Measurements from ENCODE around the gene RABGAP1L. TPM values are rescaled to one million over a fixed set of nuclear protein-coding genes. Genes with fewer than 3 reads are reported as not detected.

Gene RABGAP1L
- total and polyA plus RNA-seq, 2 of the 4 experiments (the other 2 are of a cell fraction): 7.9 to 26.7 TPM

DNA sequence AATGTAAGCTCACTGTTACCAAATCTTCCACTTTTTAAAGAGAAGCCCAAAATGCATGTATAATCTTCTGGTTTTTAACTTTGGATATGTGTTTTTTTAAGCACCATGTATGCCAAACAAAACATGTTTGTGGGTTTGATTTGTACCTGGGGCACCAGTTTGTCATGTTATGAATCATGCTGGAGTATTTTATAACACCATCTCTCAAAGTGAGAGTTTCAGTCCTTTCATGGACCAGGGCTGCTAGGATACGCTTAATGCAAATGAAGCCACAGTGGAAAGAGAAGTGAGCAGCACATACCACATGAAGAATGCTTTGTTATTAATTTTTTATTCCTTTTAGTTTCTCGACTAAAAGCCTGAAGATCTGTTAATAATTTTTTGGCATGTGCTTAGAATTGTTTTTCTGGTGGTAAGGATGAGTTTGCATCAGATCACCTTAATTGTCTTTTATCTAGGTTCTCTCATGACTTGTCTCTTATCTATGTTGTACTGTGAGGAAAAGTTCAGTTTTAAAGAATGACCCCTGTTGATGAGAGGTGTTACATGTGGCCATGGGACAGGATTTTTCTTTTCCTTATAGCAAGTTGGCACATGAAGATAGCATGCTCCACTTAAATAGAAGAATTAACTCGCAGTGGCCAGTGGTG, 2.0 kb upstream of the RABGAP1L start:
- CTCF ChIA-PET: no interaction called here
- Histone ChIP-seq H3K36me3 (ENCODE audit: control insufficient read depth, insufficient read depth, low read length) (no peaks in the 10 kb centered on the region), H4K20me1 (ENCODE audit: insufficient read depth, low read length) (no peaks in the 10 kb centered on the region), H2BK15ac (ENCODE audit: low read depth, low read length) (no peak overlapping the region), H3K9me3 (ENCODE audit: control insufficient read depth, insufficient read depth, low read length) (no peaks in the 10 kb centered on the region), H3K9ac (ENCODE audit: low read depth, low read length) (no peak overlapping the region), H2BK20ac (ENCODE audit: low read depth, low read length) (no peak overlapping the region), H4K91ac (ENCODE audit: insufficient read depth, low read depth, low read length) (no peak overlapping the region), H2AK5ac (ENCODE audit: low read depth, low read length) (no peak overlapping the region), H3K23ac (ENCODE audit: low read depth, low read length) (no peak overlapping the region), H3K56ac (ENCODE audit: extremely low read depth, insufficient read depth, low read length) (no peak overlapping the region), H3K27ac (ENCODE audit: insufficient read depth, low read length) (no peak overlapping the region), H3K9me1 (ENCODE audit: insufficient read depth, low read length) (no peaks in the 10 kb centered on the region), H3K18ac (ENCODE audit: low read depth, low read length) (no peak overlapping the region), H3K4me2 (ENCODE audit: low read depth, low read length) (no peak overlapping the region), H3K79me1 (ENCODE audit: low read depth in 1 of 2, low read length in 2 of 2) (peaks cover under 1 to 11% of the 10 kb centered on the region in 2 experiments; a peak in 3 of 4 replicates), H3K4me1 (ENCODE audit: control insufficient read depth, insufficient read depth, low read length) (no peaks in the 10 kb centered on the region), H2AK9ac (replicated peaks; ENCODE audit: low read depth, low read length, poor library complexity) (no peak overlapping the region), H3K14ac (replicated peaks; ENCODE audit: low read depth, low read length) (no peak overlapping the region), H4K5ac (ENCODE audit: low read depth, low read length) (no peak overlapping the region), H2BK5ac (ENCODE audit: low read depth, low read length, poor library complexity, severe bottlenecking) (no peak overlapping the region), H3K27me3 (ENCODE audit: control insufficient read depth, insufficient read depth, low read length) (no peaks in the 10 kb centered on the region; the same call in 1 of the 2 replicates), H3K4me3 (ENCODE audit: insufficient read depth, low read depth, low read length) (no peak overlapping the region), H2BK120ac (ENCODE audit: low read depth, low read length) (no peak overlapping the region), H3K4ac (ENCODE audit: low read depth, low read length) (no peak overlapping the region), H4K8ac (ENCODE audit: low read depth in 2 of 2, low read length in 2 of 2) (no peak overlapping the region), H2AFZ (replicated peaks; ENCODE audit: low read length, poor library complexity) (no peak overlapping the region)
- dilution Hi-C loops (cut with HindIII; ENCODE audit: low sequenced_read_pairs, unreplicated experiment) (no loop called here), in situ Hi-C loops (cut with MboI; ENCODE audit: low sequenced_read_pairs) (no loop called here), intact Hi-C loops (cut with micrococcal nuclease) (no loop called here)
- ATAC-seq (ENCODE audit: low read depth) (no peak), DNase-seq (no peak)
- BruUV-seq (replicated peaks): no TSS peak
- WGBS, 2 experiments (ENCODE audit: extremely low coverage in 2 of 2, insufficient read length in 1 of 2): no CpG with 5 or more reads among the region's 3 CpGs
- POLR2A ChIA-PET (ENCODE audit: unreplicated experiment): no interaction called here
- TF ChIP-seq RAD21 (IDR thresholded peaks at IDR 0.05; ENCODE audit: low read length): no peak
- TF ChIP-seq, protein P1, sequence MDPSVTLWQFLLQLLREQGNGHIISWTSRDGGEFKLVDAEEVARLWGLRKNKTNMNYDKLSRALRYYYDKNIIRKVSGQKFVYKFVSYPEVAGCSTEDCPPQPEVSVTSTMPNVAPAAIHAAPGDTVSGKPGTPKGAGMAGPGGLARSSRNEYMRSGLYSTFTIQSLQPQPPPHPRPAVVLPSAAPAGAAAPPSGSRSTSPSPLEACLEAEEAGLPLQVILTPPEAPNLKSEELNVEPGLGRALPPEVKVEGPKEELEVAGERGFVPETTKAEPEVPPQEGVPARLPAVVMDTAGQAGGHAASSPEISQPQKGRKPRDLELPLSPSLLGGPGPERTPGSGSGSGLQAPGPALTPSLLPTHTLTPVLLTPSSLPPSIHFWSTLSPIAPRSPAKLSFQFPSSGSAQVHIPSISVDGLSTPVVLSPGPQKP (IDR thresholded peaks at IDR 0.05; ENCODE audit: borderline replicate concordance, low read depth, low read length): no peak
- TF ChIP-seq MXI1 (IDR thresholded peaks at IDR 0.05; ENCODE audit: borderline replicate concordance, low read depth, low read length): no peak
- no peak for TF ChIP-seq MAFK (IDR thresholded peaks at IDR 0.05; ENCODE audit: low read depth, low read length)
- TF ChIP-seq RCOR1 (IDR thresholded peaks at IDR 0.05; ENCODE audit: insufficient replicate concordance, low read length): no peak
- TF ChIP-seq SMC3 (IDR thresholded peaks at IDR 0.05; ENCODE audit: low read depth, low read length): no peak
- TF ChIP-seq NFE2L2 (IDR thresholded peaks at IDR 0.05; ENCODE audit: low read depth, low read length): no peak
- TF ChIP-seq FOS (IDR thresholded peaks at IDR 0.05; ENCODE audit: low read depth, low read length): no peak
- TF ChIP-seq, protein P2, sequence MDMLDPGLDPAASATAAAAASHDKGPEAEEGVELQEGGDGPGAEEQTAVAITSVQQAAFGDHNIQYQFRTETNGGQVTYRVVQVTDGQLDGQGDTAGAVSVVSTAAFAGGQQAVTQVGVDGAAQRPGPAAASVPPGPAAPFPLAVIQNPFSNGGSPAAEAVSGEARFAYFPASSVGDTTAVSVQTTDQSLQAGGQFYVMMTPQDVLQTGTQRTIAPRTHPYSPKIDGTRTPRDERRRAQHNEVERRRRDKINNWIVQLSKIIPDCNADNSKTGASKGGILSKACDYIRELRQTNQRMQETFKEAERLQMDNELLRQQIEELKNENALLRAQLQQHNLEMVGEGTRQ (IDR thresholded peaks at IDR 0.05; ENCODE audit: low read depth, low read length): no peak
- TF ChIP-seq, protein P3, sequence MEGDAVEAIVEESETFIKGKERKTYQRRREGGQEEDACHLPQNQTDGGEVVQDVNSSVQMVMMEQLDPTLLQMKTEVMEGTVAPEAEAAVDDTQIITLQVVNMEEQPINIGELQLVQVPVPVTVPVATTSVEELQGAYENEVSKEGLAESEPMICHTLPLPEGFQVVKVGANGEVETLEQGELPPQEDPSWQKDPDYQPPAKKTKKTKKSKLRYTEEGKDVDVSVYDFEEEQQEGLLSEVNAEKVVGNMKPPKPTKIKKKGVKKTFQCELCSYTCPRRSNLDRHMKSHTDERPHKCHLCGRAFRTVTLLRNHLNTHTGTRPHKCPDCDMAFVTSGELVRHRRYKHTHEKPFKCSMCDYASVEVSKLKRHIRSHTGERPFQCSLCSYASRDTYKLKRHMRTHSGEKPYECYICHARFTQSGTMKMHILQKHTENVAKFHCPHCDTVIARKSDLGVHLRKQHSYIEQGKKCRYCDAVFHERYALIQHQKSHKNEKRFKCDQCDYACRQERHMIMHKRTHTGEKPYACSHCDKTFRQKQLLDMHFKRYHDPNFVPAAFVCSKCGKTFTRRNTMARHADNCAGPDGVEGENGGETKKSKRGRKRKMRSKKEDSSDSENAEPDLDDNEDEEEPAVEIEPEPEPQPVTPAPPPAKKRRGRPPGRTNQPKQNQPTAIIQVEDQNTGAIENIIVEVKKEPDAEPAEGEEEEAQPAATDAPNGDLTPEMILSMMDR (conservative IDR thresholded peaks at IDR 0.05; ENCODE audit: low read depth, low read length): no peak
- no peak for TF ChIP-seq POLR2A (IDR thresholded peaks at IDR 0.05; ENCODE audit: low read depth, low read length)
- TF ChIP-seq CHD1 (IDR thresholded peaks at IDR 0.05; ENCODE audit: low read depth, low read length): no peak
- TF ChIP-seq MAZ (IDR thresholded peaks at IDR 0.05; ENCODE audit: borderline replicate concordance, low read depth, low read length): no peak
- no peak for TF ChIP-seq BHLHE40 (IDR thresholded peaks at IDR 0.05; ENCODE audit: low read depth, low read length)
